ENCODE measurements around the gene CLEC16A. TPM values are rescaled to one million over a fixed set of nuclear protein-coding genes. Genes with fewer than 3 reads are reported as not detected.

CLEC16A gene
- total and polyA plus RNA-seq, 8 donors = 8.1 to 17.2 (median 10.7) TPM

DNA sequence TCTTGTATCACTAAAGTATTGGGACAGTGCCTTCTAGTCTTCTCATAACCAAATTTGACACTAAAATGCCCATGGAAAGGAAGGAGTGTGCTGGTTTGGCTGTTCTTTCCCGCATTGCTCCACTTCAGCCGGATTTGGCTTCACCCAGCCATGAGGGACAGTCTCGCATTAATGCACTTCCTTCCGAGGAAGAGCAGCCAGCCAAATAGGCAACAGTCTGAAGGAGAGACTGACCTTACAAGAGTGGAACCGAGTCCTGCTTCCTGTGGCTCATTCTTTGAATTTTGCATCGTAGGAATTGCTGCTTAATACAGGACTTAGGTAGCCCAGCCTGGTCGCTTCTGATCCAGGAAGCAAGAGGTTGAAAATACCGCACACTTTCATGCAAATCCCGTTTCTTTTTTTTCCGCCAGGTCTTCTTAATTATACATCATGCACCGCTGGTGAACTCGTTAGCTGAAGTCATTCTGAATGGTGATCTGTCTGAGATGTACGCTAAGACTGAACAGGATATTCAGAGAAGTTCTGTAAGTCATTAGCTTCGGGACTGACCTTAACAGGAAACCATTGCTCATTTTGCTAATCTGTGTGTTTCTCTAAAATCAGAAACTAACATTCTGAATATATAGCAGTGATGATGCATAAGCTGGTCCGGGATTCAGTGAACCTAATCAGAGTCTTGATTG, 38.2 kb downstream of the CLEC16A start:
- FAIRE-seq (no peak), ATAC-seq (peak in 1 of 4 donors; percentile 27), DNase-seq (no peak)
- no peaks in the 10 kb centered on the region for H3K4me1 ChIP-seq
- no peak overlapping the region for H3K27ac ChIP-seq
- no peaks in the 10 kb centered on the region for H3K27me3 ChIP-seq
- H3K36me3 ChIP-seq = peaks cover 0 to 6% (median 0%) of the 10 kb centered on the region in 3 donors
- intact Hi-C loops (cut with DNase I) = no loop called here
- TF ChIP-seq, protein P1, sequence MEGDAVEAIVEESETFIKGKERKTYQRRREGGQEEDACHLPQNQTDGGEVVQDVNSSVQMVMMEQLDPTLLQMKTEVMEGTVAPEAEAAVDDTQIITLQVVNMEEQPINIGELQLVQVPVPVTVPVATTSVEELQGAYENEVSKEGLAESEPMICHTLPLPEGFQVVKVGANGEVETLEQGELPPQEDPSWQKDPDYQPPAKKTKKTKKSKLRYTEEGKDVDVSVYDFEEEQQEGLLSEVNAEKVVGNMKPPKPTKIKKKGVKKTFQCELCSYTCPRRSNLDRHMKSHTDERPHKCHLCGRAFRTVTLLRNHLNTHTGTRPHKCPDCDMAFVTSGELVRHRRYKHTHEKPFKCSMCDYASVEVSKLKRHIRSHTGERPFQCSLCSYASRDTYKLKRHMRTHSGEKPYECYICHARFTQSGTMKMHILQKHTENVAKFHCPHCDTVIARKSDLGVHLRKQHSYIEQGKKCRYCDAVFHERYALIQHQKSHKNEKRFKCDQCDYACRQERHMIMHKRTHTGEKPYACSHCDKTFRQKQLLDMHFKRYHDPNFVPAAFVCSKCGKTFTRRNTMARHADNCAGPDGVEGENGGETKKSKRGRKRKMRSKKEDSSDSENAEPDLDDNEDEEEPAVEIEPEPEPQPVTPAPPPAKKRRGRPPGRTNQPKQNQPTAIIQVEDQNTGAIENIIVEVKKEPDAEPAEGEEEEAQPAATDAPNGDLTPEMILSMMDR (IDR thresholded peaks at IDR 0.05) = no peak
- H3K4me3 ChIP-seq = no peak overlapping the region
- WGBS, 2 donors = 83 to 85% methylated on average over 15 of the region's 15 CpGs
- H3K9me3 ChIP-seq = no peaks in the 10 kb centered on the region

DNA sequence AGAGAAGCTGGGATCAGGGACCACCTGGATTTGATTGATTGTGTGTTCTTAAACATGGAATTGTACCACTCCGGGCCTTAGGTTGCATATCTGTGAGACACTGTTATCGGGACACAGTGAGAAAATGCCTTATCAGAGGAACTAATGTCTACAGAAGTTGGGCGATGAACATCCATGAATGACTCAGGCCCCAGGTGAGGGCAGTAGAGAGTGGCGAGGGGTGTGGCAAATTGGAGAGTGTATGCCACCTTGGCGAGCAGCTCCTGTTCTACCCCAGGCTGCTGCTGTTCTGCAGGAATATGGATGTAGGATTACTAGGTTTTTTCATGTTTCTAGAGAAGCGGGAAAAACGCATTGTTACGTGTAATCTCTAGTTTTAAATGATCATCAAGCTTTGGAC, 38.8 kb downstream of the CLEC16A start:
- no peaks in the 10 kb centered on the region for H3K27me3 ChIP-seq
- H3K27ac ChIP-seq = no peak overlapping the region
- DNase-seq (no peak), ATAC-seq (peak in 1 of 4 donors; percentile 50), FAIRE-seq (no peak)
- no peaks in the 10 kb centered on the region for H3K4me1 ChIP-seq
- intact Hi-C loops (cut with DNase I) = no loop called here
- no peak overlapping the region for H3K4me3 ChIP-seq
- TF ChIP-seq, protein P1 (IDR thresholded peaks at IDR 0.05) = no peak
- H3K36me3 ChIP-seq = peaks cover 0 to under 1% (median 0%) of the 10 kb centered on the region in 3 donors
- 78 to 85% methylated on average over 8 of the region's 8 CpGs for WGBS, 2 donors
- no peaks in the 10 kb centered on the region for H3K9me3 ChIP-seq

DNA sequence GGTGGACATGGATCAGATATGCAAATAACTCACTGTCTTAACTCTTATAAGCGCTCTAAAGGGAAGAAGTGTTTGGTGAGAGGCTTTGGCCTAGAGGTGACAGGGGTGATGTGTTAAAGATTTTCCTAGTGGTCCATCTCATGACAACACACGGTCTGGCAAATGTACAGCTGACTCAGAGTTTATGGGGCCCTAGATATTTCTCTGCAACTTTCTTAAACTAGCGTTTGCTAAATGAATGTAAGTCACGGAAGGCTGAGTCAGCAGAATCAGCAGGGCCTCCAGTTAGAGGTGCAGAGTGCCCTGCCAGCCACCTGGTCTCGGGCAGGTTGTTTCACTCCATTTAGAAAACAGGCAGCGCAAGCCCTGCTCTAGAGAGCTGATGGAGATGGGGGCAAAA, 40.1 kb downstream of the CLEC16A start:
- TF ChIP-seq, protein P1 (IDR thresholded peaks at IDR 0.05) = no peak
- Histone ChIP-seq H3K9me3 (no peaks in the 10 kb centered on the region), H3K4me3 (no peak overlapping the region), H3K27ac (no peak overlapping the region), H3K27me3 (no peaks in the 10 kb centered on the region), H3K4me1 (no peaks in the 10 kb centered on the region), H3K36me3 (no peaks in the 10 kb centered on the region)
- 82 to 85% methylated on average over 6 of the region's 6 CpGs for WGBS, 2 donors
- FAIRE-seq (no peak), DNase-seq (no peak), ATAC-seq (no peak)
- intact Hi-C loops (cut with DNase I) = no loop called here

DNA sequence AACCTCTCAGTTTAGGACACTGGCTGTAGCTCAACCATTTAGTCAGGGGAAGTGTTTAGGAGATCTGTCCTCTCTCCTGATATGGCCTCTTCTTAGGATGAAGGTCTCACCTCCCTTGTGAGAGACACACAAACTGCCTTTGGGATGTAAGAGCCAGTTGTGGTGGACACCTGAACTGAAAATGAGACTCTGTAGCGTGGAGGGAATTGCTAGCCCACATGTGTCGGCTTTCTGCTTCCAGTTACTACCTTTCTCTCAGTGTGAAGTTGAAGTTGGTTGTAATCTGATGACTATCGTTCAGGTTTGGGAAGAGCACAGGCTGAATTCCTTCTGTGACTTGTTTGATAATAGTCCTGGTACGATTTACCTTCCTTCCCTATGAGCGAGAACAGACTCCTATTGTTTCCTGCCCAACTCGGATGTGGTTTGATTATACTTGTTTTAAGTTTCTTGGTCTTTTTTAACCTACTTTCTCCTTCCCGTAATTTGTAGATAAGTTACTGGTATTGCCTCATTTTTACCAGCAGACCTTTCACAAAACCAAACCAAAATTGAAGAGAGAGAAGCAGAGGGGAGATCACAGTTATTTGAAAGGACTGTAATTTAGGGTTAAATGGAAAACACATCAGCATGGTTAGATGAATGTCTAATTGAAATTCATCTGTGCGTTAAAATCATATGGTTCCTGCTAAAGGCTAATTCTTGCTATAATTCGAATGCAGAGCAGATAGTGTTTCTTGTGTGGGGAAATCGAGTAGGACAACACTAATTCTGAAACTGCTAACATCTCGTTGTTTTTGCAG, 43.2 kb downstream of the CLEC16A start:
- FAIRE-seq (no peak), ATAC-seq (peak in 1 of 4 donors; percentile 35), DNase-seq (no peak)
- TF ChIP-seq, protein P1 (IDR thresholded peaks at IDR 0.05) = no peak
- Histone ChIP-seq H3K27ac (peak overlapping the region in 2 of 4 donors; percentile 15 to 31), H3K27me3 (no peaks in the 10 kb centered on the region), H3K4me1 (no peaks in the 10 kb centered on the region), H3K4me3 (no peak overlapping the region), H3K9me3 (no peaks in the 10 kb centered on the region), H3K36me3 (no peaks in the 10 kb centered on the region)
- intact Hi-C loops (cut with DNase I) = no loop called here
- WGBS, 2 donors = 77 to 83% methylated on average over 11 of the region's 11 CpGs
